Right kidney (tissue), 9 donors: ENCODE data around the gene XPC.
"Not testable (repeated sequence)": the region's sequence is repeated elsewhere in the genome, so short reads cannot be mapped to it uniquely, and the experiment has no call there.

Experiments
- DNase-seq: peaks from one replicate; pipeline ENCODE4 v3.0.0-alpha.2; 2016
- long read RNA-seq, 8 donors: transcript quantifications; one replicate each; lab custom pipeline, GENCODE V29; 2026

Gene XPC
- long read RNA-seq, donor 1, partial matches to known transcripts: 0 of 3 reads
- long read RNA-seq, donor 1, other reads (novel, unspliced or antisense): 0 of 3 reads
- long read RNA-seq, donor 2: 0 reads
- long read RNA-seq, donor 3, partial matches to known transcripts: 0 of 3 reads
- long read RNA-seq, donor 3, other reads (novel, unspliced or antisense): 0 of 3 reads
- long read RNA-seq, donor 4, partial matches to known transcripts: 7 of 8 reads
- long read RNA-seq, donor 4, other reads (novel, unspliced or antisense): 0 of 8 reads
- long read RNA-seq, donor 5, transcript XPC-201 (16 exons, 3,832 nt): major isoform, 5 of 5 reads
- long read RNA-seq, donor 5, partial matches to known transcripts: 0 of 5 reads
- long read RNA-seq, donor 5, other reads (novel, unspliced or antisense): 0 of 5 reads
- long read RNA-seq, donor 6, partial matches to known transcripts: 7 of 8 reads
- long read RNA-seq, donor 6, other reads (novel, unspliced or antisense): 0 of 8 reads
- long read RNA-seq, donor 7, partial matches to known transcripts: 8 of 11 reads
- long read RNA-seq, donor 7, other reads (novel, unspliced or antisense): 0 of 11 reads
- long read RNA-seq, donor 8, partial matches to known transcripts: 0 of 4 reads
- long read RNA-seq, donor 8, other reads (novel, unspliced or antisense): 0 of 4 reads

GRCh38 chr3:14178247-14179113 is at the start of gene XPC, which contains the start of gene LSM3:
TSS of gene XPC (minus strand) at chr3:14178601. CDS start at chr3:14178568, 33 bp downstream.
TSS of gene LSM3 (plus strand) at chr3:14178817. CDS start at chr3:14178861, 44 bp downstream.
- DNase-seq: peak; percentile 99

- DNase-seq: no peak
Measured at GRCh38 chr3:14227856-14228255, 49.5 kb upstream of the XPC start.

- not testable (repeated sequence) for DNase-seq
Measured at GRCh38 chr3:14226351-14226750, 48.0 kb upstream of the XPC start.

- DNase-seq: no peak
Measured at GRCh38 chr3:14225421-14225820, 47.0 kb upstream of the XPC start.

- DNase-seq: no peak
Measured at GRCh38 chr3:14224895-14225294, 46.5 kb upstream of the XPC start.

GRCh38 chr3:14223595-14223994 is 45.2 kb upstream of the XPC start:
- no peak for DNase-seq

- DNase-seq: no peak
Measured at GRCh38 chr3:14222900-14223594, 44.6 kb upstream of the XPC start.

GRCh38 chr3:14222457-14222856 is 44.1 kb upstream of the XPC start:
- no peak for DNase-seq

GRCh38 chr3:14221902-14222301 is 43.5 kb upstream of the XPC start:
- DNase-seq: no peak

- no peak for DNase-seq
Measured at GRCh38 chr3:14220933-14221332, 42.5 kb upstream of the XPC start.

GRCh38 chr3:14218355-14218754 is 40.0 kb upstream of the XPC start:
- DNase-seq: no peak

GRCh38 chr3:14216257-14217048 is 38.1 kb upstream of the XPC start:
- peak; percentile 68 for DNase-seq

GRCh38 chr3:14214764-14215163 is 36.4 kb upstream of the XPC start:
- DNase-seq: no peak

- DNase-seq: no peak
Measured at GRCh38 chr3:14213066-14213774, 34.8 kb upstream of the XPC start.

- DNase-seq: no peak
Measured at GRCh38 chr3:14212032-14212431, 33.6 kb upstream of the XPC start.

- no peak for DNase-seq
Measured at GRCh38 chr3:14211621-14212020, 33.2 kb upstream of the XPC start.

- no peak for DNase-seq
Measured at GRCh38 chr3:14210843-14211594, 32.6 kb upstream of the XPC start.

- no peak for DNase-seq
Measured at GRCh38 chr3:14210290-14210688, 31.9 kb upstream of the XPC start.

- DNase-seq: no peak
Measured at GRCh38 chr3:14209581-14210289, 31.3 kb upstream of the XPC start.
